Osteoblast (primary cell): ENCODE data around the gene LPAR3. TPM values are rescaled to one million over a fixed set of nuclear protein-coding genes. Genes with fewer than 3 reads are reported as not detected.

ENCODE experiments used
- DNase-seq: peaks from one replicate; pipeline ENCODE4 v3.0.0; 2011; ENCODE audit warnings: low spot score, mixed read lengths; ENCODE audit not compliant: insufficient read length; ENCODE audit errors: missing footprints
- H2AFZ ChIP-seq: 2 replicates; pipeline ENCODE4 v1.6.0; 2011; ENCODE audit warnings: mild to moderate bottlenecking, low read length
- H3K27ac ChIP-seq: 2 replicates; pipeline ENCODE4 v1.5.1; 2011; ENCODE audit warnings: mild to moderate bottlenecking, low read depth, low read length, moderate library complexity
- H3K27me3 ChIP-seq: 2 replicates; pipeline ENCODE4 v1.6.0; 2012; ENCODE audit warnings: mild to moderate bottlenecking, control low read depth, inconsistent platforms, low read length, moderate library complexity; ENCODE audit not compliant: insufficient read depth
- H3K36me3 ChIP-seq: 2 replicates; pipeline ENCODE4 v1.5.1; 2011; ENCODE audit warnings: mild to moderate bottlenecking, low read length, control low read depth, moderate library complexity; ENCODE audit not compliant: insufficient read depth
- H3K4me1 ChIP-seq: 2 replicates; pipeline ENCODE4 v1.5.1; 2011; ENCODE audit warnings: mild to moderate bottlenecking, low read length, control low read depth, moderate library complexity; ENCODE audit not compliant: insufficient read depth
- H3K4me2 ChIP-seq: 2 replicates; pipeline ENCODE4 v1.6.0; 2011; ENCODE audit warnings: mild to moderate bottlenecking, low read length; ENCODE audit not compliant: insufficient read depth
- H3K4me3 ChIP-seq: fragments of 200-600 bp; sonication (generic); 3 replicates; pipeline ENCODE4 v1.5.1; 2012; ENCODE audit warnings: mild to moderate bottlenecking, low read length, inconsistent platforms; ENCODE audit not compliant: insufficient read depth
- H3K79me2 ChIP-seq: 2 replicates; pipeline ENCODE4 v1.6.0; 2012; ENCODE audit warnings: mild to moderate bottlenecking, low read length, control low read depth, inconsistent platforms; ENCODE audit not compliant: insufficient read depth
- H3K9me3 ChIP-seq: 2 replicates; pipeline ENCODE4 v1.5.1; 2011; ENCODE audit warnings: low read depth, low read length, control low read depth
- H4K20me1 ChIP-seq: 2 replicates; pipeline ENCODE4 v1.6.0; 2012; ENCODE audit warnings: mild to moderate bottlenecking, low read length, control low read depth; ENCODE audit not compliant: insufficient read depth
- CTCF ChIP-seq: IDR thresholded peaks from 2 replicates; pipeline ENCODE4 v1.5.1; 2011; ENCODE audit warnings: mild to moderate bottlenecking, low read depth, low read length, moderate library complexity; ENCODE audit errors: extremely low read depth
- total RNA-seq: library from RNA; depleted of rRNA; stranded (reverse); fragments of >200 nt; gene quantifications from 2 replicates; pipeline ENCODE4 v1.2.3, GENCODE V29; 2012

Gene LPAR3
- total RNA-seq, 1 donor = not detected

- Histone ChIP-seq H3K4me2 (no peak overlapping the region), H3K9me3 (no peaks in the 10 kb centered on the region), H3K27me3 (peaks cover 27% of the 10 kb centered on the region), H3K79me2 (no peaks in the 10 kb centered on the region), H3K36me3 (no peaks in the 10 kb centered on the region), H2AFZ (no peak overlapping the region), H3K27ac (no peak overlapping the region), H4K20me1 (no peaks in the 10 kb centered on the region), H3K4me3 (no peak overlapping the region), H3K4me1 (no peaks in the 10 kb centered on the region)
- no peak for TF ChIP-seq CTCF
- no peak for DNase-seq
Measured at GRCh38 chr1:84800090-84801073, 92.6 kb downstream of the LPAR3 start.

GRCh38 chr1:84797603-84798002, 95.4 kb downstream of the LPAR3 start:
- no peak overlapping the region for H3K4me2 ChIP-seq
- no peak overlapping the region for H2AFZ ChIP-seq
- no peak for TF ChIP-seq CTCF
- H3K27ac ChIP-seq = no peak overlapping the region
- DNase-seq = no peak
- no peaks in the 10 kb centered on the region for H3K4me1 ChIP-seq
- H3K79me2 ChIP-seq = no peaks in the 10 kb centered on the region
- peaks cover under 1% of the 10 kb centered on the region for H3K9me3 ChIP-seq
- H3K4me3 ChIP-seq = no peak overlapping the region
- H3K36me3 ChIP-seq = no peaks in the 10 kb centered on the region
- peaks cover 14% of the 10 kb centered on the region for H3K27me3 ChIP-seq
- H4K20me1 ChIP-seq = no peaks in the 10 kb centered on the region

GRCh38 chr1:84795966-84796600, 96.9 kb downstream of the LPAR3 start:
- no peaks in the 10 kb centered on the region for H3K79me2 ChIP-seq
- no peak for TF ChIP-seq CTCF
- no peaks in the 10 kb centered on the region for H4K20me1 ChIP-seq
- DNase-seq = no peak
- no peak overlapping the region for H3K27ac ChIP-seq
- peaks cover 4% of the 10 kb centered on the region for H3K9me3 ChIP-seq
- no peak overlapping the region for H2AFZ ChIP-seq
- H3K36me3 ChIP-seq = no peaks in the 10 kb centered on the region
- H3K4me3 ChIP-seq = no peak overlapping the region
- H3K27me3 ChIP-seq = peaks cover 18% of the 10 kb centered on the region
- H3K4me2 ChIP-seq = no peak overlapping the region
- no peaks in the 10 kb centered on the region for H3K4me1 ChIP-seq

- H3K27me3 ChIP-seq = peaks cover 18% of the 10 kb centered on the region
- H3K4me2 ChIP-seq = no peak overlapping the region
- H4K20me1 ChIP-seq = no peaks in the 10 kb centered on the region
- no peak overlapping the region for H3K27ac ChIP-seq
- H3K4me3 ChIP-seq = no peak overlapping the region
- no peaks in the 10 kb centered on the region for H3K4me1 ChIP-seq
- no peak overlapping the region for H2AFZ ChIP-seq
- H3K79me2 ChIP-seq = no peaks in the 10 kb centered on the region
- DNase-seq = no peak
- H3K9me3 ChIP-seq = peaks cover 4% of the 10 kb centered on the region
- H3K36me3 ChIP-seq = no peaks in the 10 kb centered on the region
- TF ChIP-seq CTCF = no peak
Measured at GRCh38 chr1:84795213-84795612, 97.8 kb downstream of the LPAR3 start.
